Stimulated activated CD4-positive, alpha-beta T cell treated with anti-CD3 and anti-CD28 coated beads, Interleukin-1b, Interleukin-23, amount 100 ng/mL, for 1 hour (primary cell): Measurements from ENCODE around the gene SMAD2.
"Not testable (repeated sequence)": the region's sequence is repeated elsewhere in the genome, so short reads cannot be mapped to it uniquely, and the experiment has no call there.

ENCODE experiments used
- DNase-seq, 2 donors: peaks; one replicate each; pipeline ENCODE4 v3.0.0-alpha.2; 2020; ENCODE audit warnings: low read depth in 2 of 2

Gene SMAD2

GRCh38 chr18:47930199-47930930 is at the start of gene SMAD2:
TSS of gene SMAD2 (minus strand) at chr18:47930659. CDS start at chr18:47896756, 33,903 bp downstream.
- DNase-seq = peak; percentile 51 to 55

- no peak for DNase-seq
Measured at GRCh38 chr18:47979611-47980200, 49.2 kb upstream of the SMAD2 start.

GRCh38 chr18:47978603-47979002 is 48.1 kb upstream of the SMAD2 start:
- DNase-seq = no peak

- no peak for DNase-seq
Measured at GRCh38 chr18:47978141-47978540, 47.7 kb upstream of the SMAD2 start.

- no peak for DNase-seq
Measured at GRCh38 chr18:47975701-47976100, 45.2 kb upstream of the SMAD2 start.

GRCh38 chr18:47975105-47975504 is 44.6 kb upstream of the SMAD2 start:
- no peak for DNase-seq

GRCh38 chr18:47970664-47971531 is 40.4 kb upstream of the SMAD2 start:
- no peak for DNase-seq

GRCh38 chr18:47969816-47970215 is 39.4 kb upstream of the SMAD2 start:
- no peak for DNase-seq

GRCh38 chr18:47968721-47969120 is 38.3 kb upstream of the SMAD2 start:
- no peak for DNase-seq

GRCh38 chr18:47968006-47968676 is 37.7 kb upstream of the SMAD2 start:
- DNase-seq = no peak

GRCh38 chr18:47964053-47964452 is 33.6 kb upstream of the SMAD2 start:
- DNase-seq = no peak

GRCh38 chr18:47961003-47961402 is 30.5 kb upstream of the SMAD2 start:
- DNase-seq = not testable (repeated sequence)

GRCh38 chr18:47953471-47953931 is 23.0 kb upstream of the SMAD2 start:
- DNase-seq = no peak

- no peak for DNase-seq
Measured at GRCh38 chr18:47950511-47950910, 20.1 kb upstream of the SMAD2 start.

GRCh38 chr18:47949202-47949601 is 18.7 kb upstream of the SMAD2 start:
- DNase-seq = no peak

GRCh38 chr18:47946889-47947288 is 16.4 kb upstream of the SMAD2 start:
- no peak for DNase-seq

GRCh38 chr18:47944972-47945852 is 14.8 kb upstream of the SMAD2 start:
- no peak for DNase-seq

GRCh38 chr18:47936952-47937351 is 6.5 kb upstream of the SMAD2 start:
- DNase-seq = no peak

- no peak for DNase-seq
Measured at GRCh38 chr18:47935321-47936055, 5.0 kb upstream of the SMAD2 start.

- no peak for DNase-seq
Measured at GRCh38 chr18:47932603-47933002, 2.1 kb upstream of the SMAD2 start.
